Suprapubic skin (tissue), 4 donors: ENCODE measurements around the gene P4HA2. TPM values are rescaled to one million over a fixed set of nuclear protein-coding genes. Genes with fewer than 3 reads are reported as not detected.

Experiments
- DNase-seq, 2 donors: peaks; one replicate each; pipeline ENCODE4 v3.0.0-alpha.2; 2019; ENCODE audit warnings: low spot score in 2 of 2
- H3K27ac ChIP-seq: fragments of 200-600 bp; sonication (generic); one replicate; pipeline ENCODE4 v1.5.1; 2019
- H3K27me3 ChIP-seq: fragments of 200-600 bp; sonication (generic); one replicate; pipeline ENCODE4 v1.5.1; 2019
- H3K36me3 ChIP-seq: fragments of 200-600 bp; sonication (generic); one replicate; pipeline ENCODE4 v1.5.1; 2019
- H3K4me1 ChIP-seq: fragments of 200-600 bp; sonication (generic); one replicate; pipeline ENCODE4 v1.5.1; 2019
- H3K4me3 ChIP-seq: fragments of 200-600 bp; sonication (generic); one replicate; pipeline ENCODE4 v1.5.1; 2019; ENCODE audit warnings: mild to moderate bottlenecking
- H3K9me3 ChIP-seq: fragments of 200-600 bp; sonication (generic); one replicate; pipeline ENCODE4 v1.5.1; 2019
- CTCF ChIP-seq, 2 donors: fragments of 200-600 bp in 1 of 2; fragments of 450-650 bp in 1 of 2; sonication (generic) in 1 of 2; IDR thresholded peaks; one replicate each; pipeline ENCODE4 v1.5.1; 2016 to 2019; ENCODE audit warnings: antibody characterized with exemption in 2 of 2, mild to moderate bottlenecking in 1 of 2, moderate library complexity in 1 of 2
- EP300 ChIP-seq: sonication (generic); formaldehyde crosslinking; IDR thresholded peaks from one replicate; pipeline ENCODE4 v1.6.1; 2017; ENCODE audit warnings: antibody characterized with exemption
- POLR2A ChIP-seq, 2 donors: fragments of 450-650 bp; IDR thresholded peaks; one replicate each; pipeline ENCODE4 v1.6.1; 2017; ENCODE audit warnings: antibody characterized with exemption in 2 of 2, mild to moderate bottlenecking in 2 of 2, moderate library complexity in 2 of 2
- POLR2AphosphoS5 ChIP-seq, 3 donors: sonication (generic); formaldehyde crosslinking; IDR thresholded peaks; one replicate each; pipeline ENCODE4 v1.6.1; 2017; ENCODE audit warnings: antibody characterized with exemption in 3 of 3
- WGBS: methylation state at CpG from one replicate; pipeline ENCODE4 v1.1.5; 2018; 5-methylcytosine and 5-hydroxymethylcytosine counted together
- total RNA-seq, 4 donors: library from RNA; depleted of rRNA; stranded (reverse); fragments of >200 nt; gene quantifications; one replicate each; pipeline ENCODE4 v1.1.0, GENCODE V29; 2016

Gene P4HA2
- total RNA-seq, 4 donors from 2014 or later: 23.9 to 42.0 (median 30.9) TPM

- no peaks in the 10 kb centered on the region for H3K9me3 ChIP-seq
- H3K4me3 ChIP-seq: no peak overlapping the region
- H3K27ac ChIP-seq: no peak overlapping the region
- H3K27me3 ChIP-seq: no peaks in the 10 kb centered on the region
- no peaks in the 10 kb centered on the region for H3K36me3 ChIP-seq
- H3K4me1 ChIP-seq: peaks cover 4% of the 10 kb centered on the region
- DNase-seq: peak in 1 of 2 donors; percentile 21
- WGBS: 92% methylated on average over 1 of the region's 1 CpG
- TF ChIP-seq POLR2AphosphoS5 (IDR thresholded peaks at IDR 0.05) (no peak), EP300 (no peak), POLR2A (IDR thresholded peaks at IDR 0.05) (no peak), CTCF (IDR thresholded peaks at IDR 0.05) (no peak)
Measured at GRCh38 chr5:132233081-132233480, 5.4 kb upstream of the P4HA2 start.

DNA sequence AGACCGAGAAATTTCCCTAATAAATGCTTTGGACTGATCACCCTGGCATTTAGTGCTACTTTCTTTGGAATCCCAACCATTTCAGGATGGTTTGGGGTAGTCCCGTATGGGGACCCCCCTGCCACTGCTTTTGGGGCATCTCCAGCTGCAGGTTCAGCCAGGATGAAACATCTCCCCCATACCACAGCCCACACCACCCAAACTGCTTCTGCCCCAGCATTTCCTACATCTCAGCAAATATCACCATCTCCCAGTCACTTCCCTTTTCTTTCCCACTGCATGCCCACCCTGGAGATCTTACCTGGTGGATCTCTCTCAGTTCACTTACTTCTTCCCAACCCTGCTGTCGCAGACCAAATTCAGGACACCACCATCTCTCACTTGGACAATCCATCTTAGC lies 4.8 kb upstream of the P4HA2 start:
- Histone ChIP-seq H3K4me3 (no peak overlapping the region), H3K36me3 (no peaks in the 10 kb centered on the region), H3K9me3 (no peaks in the 10 kb centered on the region), H3K27ac (no peak overlapping the region), H3K4me1 (peaks cover 8% of the 10 kb centered on the region), H3K27me3 (no peaks in the 10 kb centered on the region)
- TF ChIP-seq POLR2A (IDR thresholded peaks at IDR 0.05) (no peak), CTCF (IDR thresholded peaks at IDR 0.05) (no peak), POLR2AphosphoS5 (IDR thresholded peaks at IDR 0.05) (no peak), EP300 (no peak)
- WGBS: 79% methylated on average over 3 of the region's 3 CpGs
- peak in 1 of 2 donors; percentile 4 for DNase-seq

DNA sequence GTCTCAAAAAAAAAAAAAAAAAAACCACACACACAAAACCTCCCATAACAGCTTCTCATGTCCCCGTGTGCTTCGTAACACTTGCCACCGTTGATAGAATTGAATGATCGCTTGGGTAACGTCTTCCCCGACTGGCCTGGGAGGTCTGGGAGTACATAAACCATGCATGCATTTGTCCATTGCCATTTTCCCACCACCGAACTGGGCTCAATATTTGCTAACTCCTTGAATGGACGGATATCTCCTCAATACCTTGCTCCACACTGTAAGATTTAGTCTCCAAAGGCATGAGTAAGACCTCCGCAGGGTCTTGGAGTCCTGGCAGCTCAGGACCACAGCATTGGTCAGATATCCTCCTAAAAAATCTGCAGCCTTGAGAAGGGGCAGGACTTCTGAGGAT lies 3.2 kb upstream of the P4HA2 start:
- no peak for TF ChIP-seq POLR2AphosphoS5 (IDR thresholded peaks at IDR 0.05)
- no peak for TF ChIP-seq CTCF (IDR thresholded peaks at IDR 0.05)
- TF ChIP-seq POLR2A (IDR thresholded peaks at IDR 0.05): no peak
- no peak for TF ChIP-seq EP300
- no peaks in the 10 kb centered on the region for H3K36me3 ChIP-seq
- no peaks in the 10 kb centered on the region for H3K9me3 ChIP-seq
- peak; percentile 13 to 22 for DNase-seq
- no peak overlapping the region for H3K27ac ChIP-seq
- H3K27me3 ChIP-seq: no peaks in the 10 kb centered on the region
- peaks cover 24% of the 10 kb centered on the region for H3K4me1 ChIP-seq
- WGBS: 92% methylated on average over 9 of the region's 9 CpGs
- H3K4me3 ChIP-seq: no peak overlapping the region

- H3K36me3 ChIP-seq: no peaks in the 10 kb centered on the region
- no peaks in the 10 kb centered on the region for H3K9me3 ChIP-seq
- no peak overlapping the region for H3K4me3 ChIP-seq
- H3K4me1 ChIP-seq: peaks cover 41% of the 10 kb centered on the region
- H3K27ac ChIP-seq: no peak overlapping the region
- peak; percentile 22 to 37 for DNase-seq
- WGBS: 94% methylated on average over 5 of the region's 5 CpGs
- no peak for TF ChIP-seq POLR2AphosphoS5 (IDR thresholded peaks at IDR 0.05)
- TF ChIP-seq EP300: no peak
- no peak for TF ChIP-seq CTCF (IDR thresholded peaks at IDR 0.05)
- TF ChIP-seq POLR2A (IDR thresholded peaks at IDR 0.05): no peak
- H3K27me3 ChIP-seq: no peaks in the 10 kb centered on the region
Measured at GRCh38 chr5:132229236-132229635, 1.6 kb upstream of the P4HA2 start.

DNA sequence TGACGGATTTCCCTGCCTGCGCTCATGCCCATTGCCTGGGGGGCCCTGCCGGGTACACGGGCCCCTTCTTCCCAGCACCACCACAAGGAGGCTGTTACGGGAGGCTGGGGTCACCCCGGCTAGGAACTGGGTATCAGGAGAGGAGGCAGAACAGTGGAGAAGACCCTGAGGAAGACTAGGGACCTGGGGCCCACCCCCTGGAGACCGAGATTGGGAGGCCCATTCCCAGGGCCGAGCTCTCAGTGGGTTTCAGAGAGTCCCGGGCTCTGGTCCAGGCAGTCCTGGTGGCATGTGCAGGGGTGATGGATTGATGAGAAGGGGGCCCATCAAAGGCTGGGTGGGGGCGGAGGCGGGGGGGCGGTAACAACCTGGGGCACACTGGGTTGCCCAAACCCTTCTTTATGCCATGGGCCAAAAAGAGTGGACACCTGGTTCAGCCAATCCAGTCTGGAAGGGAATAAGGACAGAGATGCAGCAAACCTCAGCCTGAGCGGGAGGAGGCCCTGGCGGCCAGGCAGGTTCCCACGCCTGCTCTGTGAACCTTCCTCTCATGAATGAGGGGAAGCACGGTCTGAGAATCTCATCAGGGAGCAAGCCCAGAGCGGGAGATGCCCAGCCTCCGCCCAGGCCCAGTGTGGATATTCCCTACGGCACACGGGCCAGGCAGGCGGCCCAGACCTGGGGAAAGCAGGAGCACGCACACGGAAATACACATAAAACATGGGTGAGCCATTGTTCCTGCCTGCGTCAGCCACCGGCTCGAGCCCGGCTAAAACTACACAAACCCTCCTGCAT lies 785 bp upstream of the P4HA2 start:
- no peaks in the 10 kb centered on the region for H3K9me3 ChIP-seq
- peak; percentile 61 to 77 for DNase-seq
- H3K4me1 ChIP-seq: peaks cover 49% of the 10 kb centered on the region
- peak overlapping the region; percentile 91 for H3K27ac ChIP-seq
- H3K27me3 ChIP-seq: no peaks in the 10 kb centered on the region
- TF ChIP-seq CTCF (IDR thresholded peaks at IDR 0.05): no peak
- TF ChIP-seq POLR2AphosphoS5 (IDR thresholded peaks at IDR 0.05): no peak
- TF ChIP-seq POLR2A (IDR thresholded peaks at IDR 0.05): no peak
- TF ChIP-seq EP300: no peak
- 71% methylated on average over 21 of the region's 27 CpGs for WGBS
- H3K4me3 ChIP-seq: peak overlapping the region; percentile 79
- H3K36me3 ChIP-seq: no peaks in the 10 kb centered on the region
